ENCODE results near the gene MRPS5. TPM values are rescaled to one million over a fixed set of nuclear protein-coding genes. Genes with fewer than 3 reads are reported as not detected.
A peak's percentile ranks its signal among the peaks of the same experiment; 100 is the strongest.

Gene MRPS5
- total RNA-seq, 4 donors from 2014 or later, result 31.1 to 46.6 (median 39.8) TPM

DNA sequence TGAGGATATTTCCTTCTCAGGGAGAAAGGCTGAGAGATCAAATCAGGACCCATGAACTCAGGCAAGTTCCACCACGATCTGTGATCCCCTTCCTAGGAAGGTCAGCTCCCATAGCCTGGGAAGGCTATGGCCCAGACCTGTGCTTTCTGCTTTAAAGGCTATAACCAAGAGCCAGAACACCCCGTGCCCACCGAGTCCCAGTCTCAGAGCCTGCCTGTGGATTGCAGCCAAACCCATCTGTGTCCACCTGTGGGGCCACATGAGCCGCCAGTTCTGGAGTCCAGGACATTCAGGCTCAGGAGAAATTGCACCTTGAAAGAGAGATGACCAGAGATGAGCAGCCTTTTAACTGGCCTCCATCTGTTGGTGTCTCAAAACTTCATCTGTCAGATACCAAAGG, 49.2 kb downstream of the MRPS5 start:
- no peak overlapping the region for H3K4me3 ChIP-seq
- no peak for TF ChIP-seq POLR2A (IDR thresholded peaks at IDR 0.05; ENCODE audit: low read depth)
- TF ChIP-seq, protein P1, sequence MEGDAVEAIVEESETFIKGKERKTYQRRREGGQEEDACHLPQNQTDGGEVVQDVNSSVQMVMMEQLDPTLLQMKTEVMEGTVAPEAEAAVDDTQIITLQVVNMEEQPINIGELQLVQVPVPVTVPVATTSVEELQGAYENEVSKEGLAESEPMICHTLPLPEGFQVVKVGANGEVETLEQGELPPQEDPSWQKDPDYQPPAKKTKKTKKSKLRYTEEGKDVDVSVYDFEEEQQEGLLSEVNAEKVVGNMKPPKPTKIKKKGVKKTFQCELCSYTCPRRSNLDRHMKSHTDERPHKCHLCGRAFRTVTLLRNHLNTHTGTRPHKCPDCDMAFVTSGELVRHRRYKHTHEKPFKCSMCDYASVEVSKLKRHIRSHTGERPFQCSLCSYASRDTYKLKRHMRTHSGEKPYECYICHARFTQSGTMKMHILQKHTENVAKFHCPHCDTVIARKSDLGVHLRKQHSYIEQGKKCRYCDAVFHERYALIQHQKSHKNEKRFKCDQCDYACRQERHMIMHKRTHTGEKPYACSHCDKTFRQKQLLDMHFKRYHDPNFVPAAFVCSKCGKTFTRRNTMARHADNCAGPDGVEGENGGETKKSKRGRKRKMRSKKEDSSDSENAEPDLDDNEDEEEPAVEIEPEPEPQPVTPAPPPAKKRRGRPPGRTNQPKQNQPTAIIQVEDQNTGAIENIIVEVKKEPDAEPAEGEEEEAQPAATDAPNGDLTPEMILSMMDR (IDR thresholded peaks at IDR 0.05), result no peak
- no peak for TF ChIP-seq POLR2AphosphoS5 (IDR thresholded peaks at IDR 0.05)
- no peak for TF ChIP-seq EP300 (IDR thresholded peaks at IDR 0.05)
- H3K9me3 ChIP-seq, result no peaks in the 10 kb centered on the region
- intact Hi-C loops (cut with DNase I), result no loop called here
- 86% methylated on average over 4 of the region's 4 CpGs for WGBS
- H3K36me3 ChIP-seq, result no peaks in the 10 kb centered on the region
- peak; percentile 62 for DNase-seq (ENCODE audit: extremely low spot score)
- peaks cover 9 to 12% (median 11%) of the 10 kb centered on the region in 4 donors for H3K4me1 ChIP-seq
- peaks cover 0 to 57% (median 7%) of the 10 kb centered on the region in 4 donors for H3K27me3 ChIP-seq
- no peak overlapping the region for H3K27ac ChIP-seq (replicated peaks in 1 of 4)

DNA sequence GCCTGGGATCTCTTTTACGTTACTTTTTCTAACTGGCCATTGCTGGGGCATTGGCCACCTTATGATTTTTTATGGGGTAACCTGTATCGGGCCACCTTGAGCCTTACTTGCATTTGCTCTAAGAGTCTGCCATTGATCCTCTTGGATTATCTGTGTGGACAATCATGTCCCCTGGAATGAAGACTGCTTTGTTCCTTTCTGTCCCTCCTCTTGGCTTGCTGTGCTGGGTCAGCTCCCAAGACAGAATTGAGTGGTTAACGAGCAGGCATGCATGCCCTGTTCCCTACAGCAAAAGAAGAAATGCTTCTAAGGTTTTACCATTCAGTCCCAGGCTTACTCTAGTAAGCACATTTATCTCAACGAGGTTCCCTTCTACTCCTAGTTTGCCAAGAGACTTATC, 49.8 kb downstream of the MRPS5 start:
- Histone ChIP-seq H3K27me3 (peaks cover 0 to 51% (median 6%) of the 10 kb centered on the region in 4 donors), H3K4me3 (no peak overlapping the region), H3K4me1 (peaks cover 4 to 6% (median 5%) of the 10 kb centered on the region in 4 donors), H3K27ac (replicated peaks in 1 of 4) (no peak overlapping the region), H3K9me3 (no peaks in the 10 kb centered on the region), H3K36me3 (no peaks in the 10 kb centered on the region)
- 94% methylated on average over 4 of the region's 4 CpGs for WGBS
- TF ChIP-seq POLR2A (IDR thresholded peaks at IDR 0.05; ENCODE audit: low read depth), result no peak
- TF ChIP-seq POLR2AphosphoS5 (IDR thresholded peaks at IDR 0.05), result no peak
- TF ChIP-seq EP300 (IDR thresholded peaks at IDR 0.05), result no peak
- TF ChIP-seq, protein P1 (IDR thresholded peaks at IDR 0.05), result no peak
- intact Hi-C loops (cut with DNase I), result no loop called here
- no peak for DNase-seq (ENCODE audit: extremely low spot score)

DNA sequence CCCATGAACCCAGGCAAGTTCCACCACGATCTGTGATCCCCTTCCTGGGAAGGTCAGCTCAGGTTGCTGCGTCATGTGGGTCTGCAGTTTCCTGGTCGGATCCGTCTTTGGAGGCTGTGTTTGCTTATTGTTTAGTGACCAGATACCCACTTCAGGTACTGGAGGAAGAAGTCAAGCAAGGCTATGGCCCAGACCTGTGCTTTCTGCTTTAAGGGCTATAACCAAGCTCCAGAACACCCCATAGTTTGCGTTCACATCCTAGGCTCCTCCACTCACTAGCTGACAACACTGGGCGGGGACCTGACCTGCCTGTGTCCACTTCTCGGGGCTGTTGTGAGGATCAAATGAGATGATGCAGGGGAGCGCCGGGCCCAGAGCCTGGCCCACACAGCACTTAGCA, 52.1 kb downstream of the MRPS5 start:
- Histone ChIP-seq H3K27me3 (peaks cover 0 to 27% (median 2%) of the 10 kb centered on the region in 4 donors), H3K9me3 (no peaks in the 10 kb centered on the region), H3K36me3 (no peaks in the 10 kb centered on the region), H3K4me1 (no peaks in the 10 kb centered on the region), H3K27ac (replicated peaks in 1 of 4) (no peak overlapping the region), H3K4me3 (no peak overlapping the region)
- 76% methylated on average over 8 of the region's 9 CpGs for WGBS
- no peak for DNase-seq (ENCODE audit: extremely low spot score)
- intact Hi-C loops (cut with DNase I), result no loop called here
- TF ChIP-seq POLR2AphosphoS5 (IDR thresholded peaks at IDR 0.05), result no peak
- TF ChIP-seq, protein P1 (IDR thresholded peaks at IDR 0.05), result no peak
- TF ChIP-seq EP300 (IDR thresholded peaks at IDR 0.05), result no peak
- TF ChIP-seq POLR2A (IDR thresholded peaks at IDR 0.05; ENCODE audit: low read depth), result no peak

DNA sequence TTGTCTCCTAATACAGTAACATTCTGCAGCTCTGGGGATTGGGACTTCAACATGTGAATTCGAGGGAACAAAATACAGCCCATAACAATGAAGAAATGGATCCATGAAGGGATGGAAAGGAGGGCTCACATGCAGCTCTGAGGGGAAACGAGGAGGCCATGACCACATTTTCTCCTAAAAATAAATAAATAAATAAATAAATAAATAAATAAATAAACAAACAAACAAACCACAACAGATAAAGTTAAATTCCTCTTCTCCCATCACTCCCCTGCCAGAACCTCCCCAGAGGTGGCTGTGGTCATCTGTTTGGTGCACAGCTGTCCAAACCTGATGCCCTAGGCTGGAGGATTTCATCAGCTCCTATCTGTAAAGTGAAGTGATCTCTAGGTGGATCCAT, 53.4 kb downstream of the MRPS5 start:
- DNase-seq (ENCODE audit: extremely low spot score), result no peak
- Histone ChIP-seq H3K9me3 (no peaks in the 10 kb centered on the region), H3K27ac (replicated peaks in 1 of 4) (no peak overlapping the region)

More for the DNA sequence above, 53.4 kb downstream of the MRPS5 start:
- TF ChIP-seq EP300 (IDR thresholded peaks at IDR 0.05) (no peak), POLR2A (IDR thresholded peaks at IDR 0.05; ENCODE audit: low read depth) (no peak)
- TF ChIP-seq, protein P1 (IDR thresholded peaks at IDR 0.05), result no peak
- 85% methylated on average over 2 of the region's 2 CpGs for WGBS
- H3K36me3 ChIP-seq, result no peaks in the 10 kb centered on the region
- no peak overlapping the region for H3K4me3 ChIP-seq
- intact Hi-C loops (cut with DNase I), result no loop called here
- peaks cover 0 to 15% (median 0%) of the 10 kb centered on the region in 4 donors for H3K27me3 ChIP-seq
- H3K4me1 ChIP-seq, result no peaks in the 10 kb centered on the region
